ENCODE measurements around the gene L1CAM.
"Not testable (repeated sequence)": the region's sequence is repeated elsewhere in the genome, so short reads cannot be mapped to it uniquely, and the experiment has no call there.

L1CAM gene

DNA sequence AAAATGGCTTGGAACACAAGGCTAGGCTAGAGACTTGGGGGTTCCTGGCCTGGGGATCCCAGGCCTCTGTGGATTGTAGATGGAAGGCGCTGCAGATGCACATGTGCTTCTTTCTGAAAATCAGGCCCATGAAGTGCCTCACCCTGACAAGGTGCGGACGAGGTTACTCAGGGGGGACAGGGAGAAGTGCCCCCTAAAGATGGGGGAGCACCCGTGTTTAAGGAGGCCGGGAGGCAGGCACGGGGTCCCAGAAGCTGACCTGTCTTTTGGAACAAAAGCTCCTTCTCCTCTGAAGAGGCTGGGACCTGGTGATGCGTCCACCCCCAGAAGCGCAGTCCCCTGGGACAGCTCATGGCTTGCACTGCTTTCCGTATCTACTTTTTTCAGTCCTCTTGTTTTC, 58.1 kb downstream of the L1CAM start:
- DNase-seq = no peak

DNA sequence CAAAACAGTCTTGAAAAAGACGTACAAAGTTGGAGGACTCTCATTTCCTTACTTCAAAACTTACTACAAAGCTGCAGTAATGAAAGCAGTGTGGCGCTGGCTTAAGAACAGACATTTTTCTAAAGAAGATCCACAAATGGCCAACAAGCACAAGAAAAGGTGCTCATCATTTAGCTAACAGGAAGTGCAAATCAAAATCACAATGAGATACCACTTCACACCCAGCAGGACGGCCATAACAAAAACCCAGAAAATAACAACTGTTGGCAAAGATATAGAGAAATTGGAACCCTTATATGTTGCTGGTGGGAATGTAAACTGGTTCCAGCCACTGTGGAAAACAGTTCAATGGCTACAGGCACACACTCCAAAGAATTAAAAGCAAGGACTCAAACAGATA, 59.0 kb downstream of the L1CAM start:
- DNase-seq = no peak

- no peak for DNase-seq
These were observed 60.9 kb downstream of the L1CAM start for GRCh38 chrX:153825042-153825441.

GRCh38 chrX:153824348-153824747, 61.6 kb downstream of the L1CAM start:
- DNase-seq = no peak

GRCh38 chrX:153821066-153821465, 64.9 kb downstream of the L1CAM start:
- DNase-seq = no peak

GRCh38 chrX:153820601-153821000, 65.4 kb downstream of the L1CAM start:
- no peak for DNase-seq

- no peak for DNase-seq
These were observed 66.5 kb downstream of the L1CAM start for GRCh38 chrX:153819384-153820040.

GRCh38 chrX:153818571-153819383, 67.2 kb downstream of the L1CAM start:
- no peak for DNase-seq

DNA sequence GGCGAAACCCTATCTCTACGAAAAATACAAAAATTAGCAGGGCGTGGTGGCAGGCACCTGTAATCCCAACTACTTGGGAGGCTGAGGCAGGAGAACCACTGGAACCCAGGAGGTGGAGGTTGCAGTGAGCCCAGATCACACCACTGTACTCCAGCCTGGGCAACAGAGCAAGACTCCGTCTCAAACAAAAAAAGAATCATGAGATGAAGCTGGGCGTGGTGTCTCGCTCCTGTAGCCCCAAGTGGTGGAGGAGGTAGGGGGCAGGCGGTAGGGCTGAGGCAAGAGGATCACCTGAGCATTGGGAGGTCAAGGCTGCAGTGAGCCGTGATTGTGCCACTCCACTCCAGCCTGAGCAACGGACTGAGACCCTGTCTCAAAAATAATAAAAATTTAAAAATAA, 67.9 kb downstream of the L1CAM start:
- DNase-seq = not testable (repeated sequence)

DNA sequence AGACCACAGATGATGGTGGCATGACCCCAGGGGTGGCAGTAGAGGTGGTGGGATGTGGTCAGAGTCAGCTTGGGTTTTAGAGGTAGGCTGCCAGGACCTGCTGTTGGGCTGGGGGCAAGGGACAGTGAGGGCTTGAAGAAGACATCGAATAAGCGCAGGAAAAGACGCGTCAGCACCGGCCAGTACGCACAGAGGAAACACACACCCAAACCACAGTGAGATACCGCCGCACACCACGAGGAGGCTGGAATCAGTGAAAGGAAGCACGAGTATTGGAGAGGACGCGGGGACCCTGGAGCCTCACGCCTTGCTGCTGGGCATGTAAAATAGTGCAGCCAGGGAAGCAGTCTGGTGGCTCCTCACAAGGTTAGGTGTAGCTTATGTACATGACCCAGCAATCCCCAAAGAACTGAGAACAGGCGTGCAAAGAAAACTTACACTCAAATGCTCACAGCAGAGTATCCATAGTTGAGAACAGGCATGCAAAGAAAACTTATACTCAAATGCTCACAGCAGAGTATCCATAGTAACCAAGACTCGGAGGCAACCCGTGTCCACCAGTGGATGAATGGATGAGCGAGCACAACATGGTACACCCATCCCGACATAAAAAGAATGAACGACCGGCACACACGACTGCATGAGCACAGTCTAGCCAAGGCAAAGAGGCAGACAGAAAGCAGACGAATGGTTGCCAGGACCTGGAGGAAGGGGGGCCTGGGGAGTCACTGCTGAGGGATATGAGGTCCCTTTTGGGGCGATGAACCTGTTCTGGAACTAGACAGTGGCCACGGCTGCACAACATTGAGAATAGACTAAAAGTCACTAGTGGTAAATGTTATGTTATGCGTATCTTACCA, 68.9 kb downstream of the L1CAM start:
- DNase-seq = peak; percentile 69

- no peak for DNase-seq
These were observed 71.2 kb downstream of the L1CAM start for GRCh38 chrX:153814591-153815315.

DNA sequence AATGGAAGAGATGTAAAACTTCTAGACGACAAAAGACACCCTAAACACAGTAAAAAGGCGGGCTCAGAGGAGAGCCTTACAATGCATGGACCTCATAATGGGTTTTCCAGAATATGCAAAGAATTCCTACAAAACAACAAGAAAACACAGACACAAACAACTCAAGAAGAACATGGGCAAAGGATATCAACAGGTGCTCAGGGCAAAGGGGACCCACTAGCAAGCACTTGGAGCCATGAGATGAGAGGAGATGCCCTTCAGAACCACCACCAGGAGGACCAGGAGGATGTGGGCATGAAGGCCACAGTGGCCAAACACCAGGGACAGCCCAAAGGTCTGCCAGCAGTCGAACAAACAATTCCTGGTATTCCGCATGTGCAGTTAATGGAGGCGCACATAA, 72.8 kb downstream of the L1CAM start:
- DNase-seq = no peak

- no peak for DNase-seq
These were observed 73.8 kb downstream of the L1CAM start for GRCh38 chrX:153812220-153812619.

All from OCI-M1 (cell line).